ENCODE data around the gene COL2A1.

- no peak for TF ChIP-seq PBX3 (CRISPR knock-in tag; IDR thresholded peaks at IDR 0.05)
- no peak for TF ChIP-seq ZNF138 (tag by site-specific recombination; IDR thresholded peaks at IDR 0.05; ENCODE audit: borderline replicate concordance)
- TF ChIP-seq ZNF530 (tag by site-specific recombination; IDR thresholded peaks at IDR 0.05; ENCODE audit: low read depth) = no peak
- TF ChIP-seq ZXDB (tag by site-specific recombination; IDR thresholded peaks at IDR 0.05) = no peak
These were observed 15.3 kb downstream of the COL2A1 start for GRCh38 chr12:47989023-47989417.

Measured in HEK293 (cell line).